NT2/D1 (cell line): Measurements from ENCODE around the gene SLC24A4.

Source experiments
- SUZ12 ChIP-seq: IDR thresholded peaks from 2 replicates; pipeline ENCODE4 v1.6.1; 2011; ENCODE audit not compliant: insufficient read length, insufficient read depth; ENCODE audit errors: extremely low read depth
- YY1 ChIP-seq: IDR thresholded peaks from 2 replicates; pipeline ENCODE4 v1.6.1; 2011; ENCODE audit not compliant: insufficient read length, insufficient read depth
- ZNF274 ChIP-seq: IDR thresholded peaks from 2 replicates; pipeline ENCODE4 v1.6.1; 2011; ENCODE audit warnings: mild to moderate bottlenecking, low read depth, low read length

- TF ChIP-seq SUZ12 (no peak), YY1 (no peak), ZNF274 (no peak)
Observed at GRCh38 chr14:92490239-92490959, 167.4 kb downstream of the SLC24A4 start.
